Keratinocyte (primary cell): Measurements from ENCODE around the gene CDX1. TPM values are rescaled to one million over a fixed set of nuclear protein-coding genes. Genes with fewer than 3 reads are reported as not detected.

ENCODE experiments used
- DNase-seq: peaks from one replicate; pipeline ENCODE4 v3.0.0-alpha.2; 2011; ENCODE audit warnings: low read depth, missing footprints, low spot score
- FAIRE-seq: peaks from 2 replicates; lab custom pipeline; 2011; peaks lifted over from hg19 to GRCh38; lab: Jason Lieb, UNC
- H2AFZ ChIP-seq: 2 replicates; pipeline ENCODE4 v1.6.0; 2012; ENCODE audit warnings: low read length, control low read depth, inconsistent platforms; ENCODE audit not compliant: control insufficient read depth
- H3K27ac ChIP-seq: 2 replicates; pipeline ENCODE4 v1.5.1; 2011; ENCODE audit warnings: low read length; ENCODE audit not compliant: control insufficient read depth, insufficient read depth
- H3K27me3 ChIP-seq: 3 replicates; pipeline ENCODE4 v1.6.0; 2011; ENCODE audit warnings: low read length; ENCODE audit not compliant: control insufficient read depth, insufficient read depth; ENCODE audit errors: extremely low read depth
- H3K36me3 ChIP-seq, 2 experiments: 2 replicates in 1 of 2; 3 replicates in 1 of 2; pipeline ENCODE4 v1.5.1; 2011; ENCODE audit warnings: low read length in 2 of 2, mild to moderate bottlenecking in 1 of 2; ENCODE audit not compliant: control insufficient read depth in 2 of 2, insufficient read depth in 2 of 2; ENCODE audit errors: extremely low read depth in 1 of 2
- H3K4me1 ChIP-seq: 3 replicates; pipeline ENCODE4 v1.5.1; 2011; ENCODE audit warnings: low read length; ENCODE audit not compliant: control insufficient read depth, insufficient read depth; ENCODE audit errors: extremely low read depth
- H3K4me2 ChIP-seq: 3 replicates; pipeline ENCODE4 v1.6.0; 2011; ENCODE audit warnings: low read depth, low read length; ENCODE audit not compliant: control insufficient read depth, insufficient read depth; ENCODE audit errors: extremely low read depth
- H3K4me3 ChIP-seq, 3 experiments: fragments of 200-600 bp in 1 of 3; sonication (generic) in 1 of 3; 2 replicates in 2 of 3; 3 replicates in 1 of 3; pipeline ENCODE4 v1.5.1; 2011 to 2016; ENCODE audit warnings: low read length in 3 of 3, mild to moderate bottlenecking in 3 of 3, control low read depth in 2 of 3, inconsistent platforms in 1 of 3, low read depth in 1 of 3, mixed read lengths in 1 of 3, mixed run types in 1 of 3, moderate library complexity in 1 of 3; ENCODE audit not compliant: control insufficient read depth in 2 of 3, insufficient read depth in 2 of 3; ENCODE audit errors: extremely low read depth in 1 of 3
- H3K79me2 ChIP-seq: 2 replicates; pipeline ENCODE4 v1.6.0; 2012; ENCODE audit warnings: low read length; ENCODE audit not compliant: control insufficient read depth, insufficient read depth
- H3K9ac ChIP-seq: 3 replicates; pipeline ENCODE4 v1.6.0; 2011; ENCODE audit warnings: low read length; ENCODE audit not compliant: control insufficient read depth, insufficient read depth; ENCODE audit errors: extremely low read depth
- H3K9me1 ChIP-seq: 3 replicates; pipeline ENCODE4 v1.6.0; 2011; ENCODE audit warnings: low read length; ENCODE audit not compliant: control insufficient read depth, insufficient read depth; ENCODE audit errors: extremely low read depth
- H3K9me3 ChIP-seq: 2 replicates; pipeline ENCODE4 v1.5.1; 2012; ENCODE audit warnings: low read depth, low read length; ENCODE audit not compliant: control insufficient read depth
- H4K20me1 ChIP-seq: 3 replicates; pipeline ENCODE4 v1.6.0; 2011; ENCODE audit warnings: low read length; ENCODE audit not compliant: control insufficient read depth, insufficient read depth; ENCODE audit errors: extremely low read depth
- EZH2 ChIP-seq: IDR thresholded peaks from one replicate; pipeline ENCODE4 v1.6.1; 2012; ENCODE audit warnings: inconsistent platforms, mild to moderate bottlenecking, low read length, moderate library complexity
- dilution Hi-C: fragments of 300-500 bp; cut with MboI; formaldehyde crosslinking; loops from one replicate; pipeline ENCODE4 v1.7.0; 2020; ENCODE audit warnings: low sequenced_read_pairs; ENCODE audit not compliant: extremely low pct_ligation_motif_present
- polyA plus RNA-seq, 5 experiments: library from polyadenylated mRNA; depleted of rRNA in 3 of 5; stranded (reverse) in 3 of 5; stranded (forward) in 1 of 5; unstranded in 1 of 5; fragments of >200 nt; gene quantifications; 1 replicate in 1 of 5; 2 replicates in 3 of 5; 3 replicates in 1 of 5; pipeline versions ENCODE4 v1.2.1 to v1.2.3, GENCODE V29; 2011 to 2012; ENCODE audit warnings: missing spikeins in 2 of 5, low read depth in 1 of 5, low replicate concordance in 1 of 5
- TF ChIP-seq, protein P1 (sequence below), 3 experiments: IDR thresholded peaks in 1 of 3; conservative IDR thresholded peaks in 1 of 3; optimal IDR thresholded peaks in 1 of 3; 2 replicates in 2 of 3; 3 replicates in 1 of 3; pipeline versions ENCODE3 to v1.5.1; 2011; ENCODE audit warnings: low read length in 3 of 3, mild to moderate bottlenecking in 3 of 3, moderate library complexity in 2 of 3, control low read depth in 1 of 3, inconsistent platforms in 1 of 3; ENCODE audit not compliant: insufficient read depth in 2 of 3; ENCODE audit errors: extremely low read depth in 1 of 3

Gene CDX1
- polyA plus RNA-seq, 1 donor (not counting 4 experiments of a cell fraction or from before 2014, with no cell fraction given), result not detected

DNA sequence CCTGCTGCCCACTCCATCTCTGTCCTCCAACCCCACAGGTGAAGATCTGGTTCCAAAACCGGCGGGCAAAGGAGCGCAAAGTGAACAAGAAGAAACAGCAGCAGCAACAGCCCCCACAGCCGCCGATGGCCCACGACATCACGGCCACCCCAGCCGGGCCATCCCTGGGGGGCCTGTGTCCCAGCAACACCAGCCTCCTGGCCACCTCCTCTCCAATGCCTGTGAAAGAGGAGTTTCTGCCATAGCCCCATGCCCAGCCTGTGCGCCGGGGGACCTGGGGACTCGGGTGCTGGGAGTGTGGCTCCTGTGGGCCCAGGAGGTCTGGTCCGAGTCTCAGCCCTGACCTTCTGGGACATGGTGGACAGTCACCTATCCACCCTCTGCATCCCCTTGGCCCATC is 16.9 kb downstream of the CDX1 start:
- Histone ChIP-seq H3K9ac (no peak overlapping the region), H2AFZ (no peak overlapping the region), H3K4me2 (no peak overlapping the region), H3K27ac (no peak overlapping the region), H4K20me1 (no peaks in the 10 kb centered on the region), H3K4me3 (no peak overlapping the region), H3K36me3 (no peaks in the 10 kb centered on the region), H3K27me3 (peaks cover 20% of the 10 kb centered on the region), H3K79me2 (no peaks in the 10 kb centered on the region), H3K9me1 (no peaks in the 10 kb centered on the region), H3K4me1 (no peaks in the 10 kb centered on the region), H3K9me3 (no peaks in the 10 kb centered on the region)
- FAIRE-seq (no peak), DNase-seq (no peak)
- TF ChIP-seq, protein P1, sequence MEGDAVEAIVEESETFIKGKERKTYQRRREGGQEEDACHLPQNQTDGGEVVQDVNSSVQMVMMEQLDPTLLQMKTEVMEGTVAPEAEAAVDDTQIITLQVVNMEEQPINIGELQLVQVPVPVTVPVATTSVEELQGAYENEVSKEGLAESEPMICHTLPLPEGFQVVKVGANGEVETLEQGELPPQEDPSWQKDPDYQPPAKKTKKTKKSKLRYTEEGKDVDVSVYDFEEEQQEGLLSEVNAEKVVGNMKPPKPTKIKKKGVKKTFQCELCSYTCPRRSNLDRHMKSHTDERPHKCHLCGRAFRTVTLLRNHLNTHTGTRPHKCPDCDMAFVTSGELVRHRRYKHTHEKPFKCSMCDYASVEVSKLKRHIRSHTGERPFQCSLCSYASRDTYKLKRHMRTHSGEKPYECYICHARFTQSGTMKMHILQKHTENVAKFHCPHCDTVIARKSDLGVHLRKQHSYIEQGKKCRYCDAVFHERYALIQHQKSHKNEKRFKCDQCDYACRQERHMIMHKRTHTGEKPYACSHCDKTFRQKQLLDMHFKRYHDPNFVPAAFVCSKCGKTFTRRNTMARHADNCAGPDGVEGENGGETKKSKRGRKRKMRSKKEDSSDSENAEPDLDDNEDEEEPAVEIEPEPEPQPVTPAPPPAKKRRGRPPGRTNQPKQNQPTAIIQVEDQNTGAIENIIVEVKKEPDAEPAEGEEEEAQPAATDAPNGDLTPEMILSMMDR (optimal IDR thresholded peaks at IDR 0.05 in 1 of 3, IDR thresholded peaks at IDR 0.05 in 1 of 3, conservative IDR thresholded peaks at IDR 0.05 in 1 of 3; ENCODE audit: extremely low read depth in 1 of 3, insufficient read depth in 2 of 3, low read length in 3 of 3), result no peak
- TF ChIP-seq EZH2, result no peak
- dilution Hi-C loops, result no loop called here

DNA sequence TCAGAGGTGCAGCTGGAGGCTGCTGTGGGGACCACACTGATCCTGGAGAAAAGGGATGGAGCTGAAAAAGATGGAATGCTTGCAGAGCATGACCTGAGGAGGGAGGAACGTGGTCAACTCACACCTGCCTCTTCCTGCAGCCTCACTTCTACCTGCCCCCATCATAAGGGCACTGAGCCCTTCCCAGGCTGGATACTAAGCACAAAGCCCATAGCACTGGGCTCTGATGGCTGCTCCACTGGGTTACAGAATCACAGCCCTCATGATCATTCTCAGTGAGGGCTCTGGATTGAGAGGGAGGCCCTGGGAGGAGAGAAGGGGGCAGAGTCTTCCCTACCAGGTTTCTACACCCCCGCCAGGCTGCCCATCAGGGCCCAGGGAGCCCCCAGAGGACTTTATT is 17.4 kb downstream of the CDX1 start:
- Histone ChIP-seq H3K9ac (no peak overlapping the region), H2AFZ (no peak overlapping the region), H4K20me1 (no peaks in the 10 kb centered on the region), H3K27me3 (peaks cover 26% of the 10 kb centered on the region), H3K36me3 (no peaks in the 10 kb centered on the region), H3K79me2 (no peaks in the 10 kb centered on the region), H3K27ac (no peak overlapping the region), H3K9me1 (no peaks in the 10 kb centered on the region), H3K4me1 (no peaks in the 10 kb centered on the region), H3K9me3 (no peaks in the 10 kb centered on the region), H3K4me2 (no peak overlapping the region), H3K4me3 (no peak overlapping the region)
- FAIRE-seq (no peak), DNase-seq (no peak)
- dilution Hi-C loops, result no loop called here
- TF ChIP-seq, protein P1 (optimal IDR thresholded peaks at IDR 0.05 in 1 of 3, IDR thresholded peaks at IDR 0.05 in 1 of 3, conservative IDR thresholded peaks at IDR 0.05 in 1 of 3; ENCODE audit: extremely low read depth in 1 of 3, insufficient read depth in 2 of 3, low read length in 3 of 3), result no peak
- TF ChIP-seq EZH2, result no peak
